Right lobe of liver (tissue), 6 donors: ENCODE data around the gene ZNF740. TPM values are rescaled to one million over a fixed set of nuclear protein-coding genes. Genes with fewer than 3 reads are reported as not detected.

Experiments
- ATAC-seq, 4 donors: fragments of 200-7000 bp; cut with Tn5 transposase; one replicate each; pipeline ENCODE4 v1.9.1; 2020; ENCODE audit warnings: mild to moderate bottlenecking in 4 of 4, moderate library complexity in 4 of 4
- DNase-seq, 3 donors: peaks; one replicate each; pipeline ENCODE4 v3.0.0-alpha.2; 2020
- H3K27ac ChIP-seq, 3 donors: fragments of 200-600 bp; one replicate each; pipeline ENCODE4 v1.8.0; 2022
- H3K27me3 ChIP-seq, 2 donors: fragments of 200-600 bp; one replicate each; pipeline ENCODE4 v1.8.0; 2022
- H3K36me3 ChIP-seq, 4 donors: fragments of 200-600 bp; sonication (generic) in 1 of 4; one replicate each; pipeline versions ENCODE4 v1.5.1 to v1.8.0; 2017 to 2022; ENCODE audit warnings: control low read depth in 1 of 4
- H3K4me1 ChIP-seq, 4 donors: fragments of 200-600 bp; sonication (generic) in 1 of 4; one replicate each; pipeline versions ENCODE4 v1.5.1 to v1.8.0; 2017 to 2022; ENCODE audit warnings: control low read depth in 1 of 4
- H3K4me3 ChIP-seq, 3 donors: fragments of 200-600 bp; one replicate each; pipeline ENCODE4 v1.8.0; 2022
- H3K9me3 ChIP-seq, 4 donors: fragments of 200-600 bp; sonication (generic) in 1 of 4; one replicate each; pipeline versions ENCODE4 v1.5.1 to v1.8.0; 2017 to 2022; ENCODE audit warnings: control low read depth in 1 of 4
- CTCF ChIP-seq, 4 donors: fragments of 200-600 bp in 3 of 4; fragments of 450-650 bp in 1 of 4; IDR thresholded peaks; one replicate each; pipeline versions ENCODE4 v1.5.1 to v1.8.0; 2016 to 2022; ENCODE audit warnings: antibody characterized with exemption in 4 of 4, mild to moderate bottlenecking in 2 of 4
- POLR2A ChIP-seq: fragments of 450-650 bp; IDR thresholded peaks from one replicate; pipeline ENCODE4 v1.6.1; 2017; ENCODE audit warnings: antibody characterized with exemption, mild to moderate bottlenecking
- WGBS: methylation state at CpG from one replicate; pipeline ENCODE4 v1.1.6; 2018; ENCODE audit warnings: low coverage, low lambda C conversion rate; ENCODE audit not compliant: insufficient coverage; ENCODE audit errors: missing lambda C conversion rate; 5-methylcytosine and 5-hydroxymethylcytosine counted together
- intact Hi-C, 2 donors: fragments of 100-400 bp; cut with DNase I; formaldehyde crosslinking; loops; one replicate each; pipeline versions ENCODE4 v1.11.2 to v1.14.1; 2022
- total RNA-seq, 6 experiments: library from RNA; depleted of rRNA in 2 of 6; stranded (reverse); fragments of >200 nt in 2 of 6; fragmentation: NEBNext Ultra II Directional in 3 of 6; extraction: Animal tissue kit (Norgen Biotek cat#: 25700) in 3 of 6; gene quantifications; one replicate each; pipeline versions ENCODE4 v1.1.0 to v1.2.4, GENCODE V29; 2016 to 2023
- donor health status: DM: no; HTN: yes; CAD: no.
- donor health status: DM: no; HTN: no; CAD: no.
- donor health status: DM: no; HTN: no; CAD: no.
- donor health status: DM: no; HTN: yes; CAD: no.
- donor health status: DM: no; HTN: yes; CAD: no.

Gene ZNF740
- total RNA-seq, 6 experiments from 2014 or later = 5.5 to 24.4 (median 19.2) TPM

- Histone ChIP-seq H3K9me3 (no peaks in the 10 kb centered on the region), H3K4me1 (peaks cover 0 to 42% (median 20%) of the 10 kb centered on the region in 4 donors), H3K27me3 (no peaks in the 10 kb centered on the region), H3K4me3 (no peak overlapping the region), H3K36me3 (peaks cover 0 to 54% (median 14%) of the 10 kb centered on the region in 4 donors), H3K27ac (no peak overlapping the region)
- WGBS = 97% methylated on average over 3 of the region's 3 CpGs
- ATAC-seq (no peak), DNase-seq (no peak)
- intact Hi-C loops = no loop called here
- TF ChIP-seq POLR2A (no peak), CTCF (IDR thresholded peaks at IDR 0.05) (peak; percentile 5 to 13 (median 9))
These were observed 5.1 kb downstream of the ZNF740 start for GRCh38 chr12:53185582-53186153.

DNA sequence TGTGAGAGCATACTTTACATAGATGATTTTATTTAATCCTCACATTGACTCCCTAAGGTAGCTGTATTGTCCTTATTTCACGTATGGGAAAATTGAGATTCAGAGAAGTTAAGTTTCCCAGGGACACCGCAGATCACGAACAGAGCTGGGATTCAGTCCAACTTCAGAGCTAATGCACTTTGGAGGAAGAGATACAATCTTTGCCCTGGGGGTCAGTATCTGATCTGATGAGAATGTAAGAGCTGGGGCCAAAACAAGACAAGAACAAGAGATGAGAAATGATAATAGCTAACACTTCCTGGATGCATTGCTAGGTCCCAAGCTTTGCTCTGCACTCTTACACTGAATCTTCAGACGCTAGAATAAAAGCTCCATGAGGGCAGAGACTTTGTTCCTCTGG is 6.2 kb downstream of the ZNF740 start:
- TF ChIP-seq CTCF (IDR thresholded peaks at IDR 0.05) (no peak), POLR2A (no peak)
- Histone ChIP-seq H3K4me1 (peaks cover 0 to 37% (median 17%) of the 10 kb centered on the region in 4 donors), H3K4me3 (no peak overlapping the region), H3K27me3 (no peaks in the 10 kb centered on the region), H3K36me3 (peaks cover 0 to 57% (median 14%) of the 10 kb centered on the region in 4 donors), H3K27ac (no peak overlapping the region), H3K9me3 (no peaks in the 10 kb centered on the region)
- DNase-seq (peak in 1 of 3 donors; percentile 28), ATAC-seq (peak in 1 of 4 donors; percentile 26)
- 36% methylated on average over 4 of the region's 4 CpGs for WGBS
- intact Hi-C loops = no loop called here

- Histone ChIP-seq H3K4me3 (no peak overlapping the region), H3K36me3 (peaks cover 0 to 52% (median 12%) of the 10 kb centered on the region in 4 donors), H3K4me1 (peaks cover 0 to 31% (median 14%) of the 10 kb centered on the region in 4 donors), H3K27me3 (no peaks in the 10 kb centered on the region), H3K9me3 (no peaks in the 10 kb centered on the region), H3K27ac (no peak overlapping the region)
- DNase-seq (peak in 1 of 3 donors; percentile 59), ATAC-seq (peak; percentile 12 to 60 (median 36))
- intact Hi-C loops = no loop called here
- 40% methylated on average over 9 of the region's 15 CpGs for WGBS
- no peak for TF ChIP-seq POLR2A
- no peak for TF ChIP-seq CTCF (IDR thresholded peaks at IDR 0.05)
These were observed 6.8 kb downstream of the ZNF740 start for GRCh38 chr12:53187145-53187899.

- Histone ChIP-seq H3K27ac (no peak overlapping the region), H3K36me3 (peaks cover 0 to 33% (median 12%) of the 10 kb centered on the region in 4 donors), H3K9me3 (no peaks in the 10 kb centered on the region), H3K4me3 (no peak overlapping the region), H3K27me3 (no peaks in the 10 kb centered on the region), H3K4me1 (peaks cover 0 to 28% (median 7%) of the 10 kb centered on the region in 4 donors)
- intact Hi-C loops = loop anchor here (5.0 to 10.0 kb wide), 2 partner anchors 123 to 125 kb away; no protein-coding TSS in a partner anchor
- WGBS = 33% methylated on average over 8 of the region's 14 CpGs
- no peak for TF ChIP-seq POLR2A
- peak; percentile 70 to 88 (median 74) for TF ChIP-seq CTCF (IDR thresholded peaks at IDR 0.05)
- ATAC-seq (peak; percentile 78 to 85 (median 82)), DNase-seq (peak in 2 of 3 donors; percentile 62 to 70)
These were observed 9.7 kb downstream of the ZNF740 start for GRCh38 chr12:53190108-53190729.
